DMS53 treated with DMSO at 0.1 percent for 48 hours (cell line): ENCODE measurements around the gene C1QTNF1.

Source experiments
- DNase-seq: peaks from one replicate; lab custom pipeline; 2025; ENCODE audit not compliant: unreplicated experiment; lab: John Stamatoyannopoulos, UW

C1QTNF1 gene

DNA sequence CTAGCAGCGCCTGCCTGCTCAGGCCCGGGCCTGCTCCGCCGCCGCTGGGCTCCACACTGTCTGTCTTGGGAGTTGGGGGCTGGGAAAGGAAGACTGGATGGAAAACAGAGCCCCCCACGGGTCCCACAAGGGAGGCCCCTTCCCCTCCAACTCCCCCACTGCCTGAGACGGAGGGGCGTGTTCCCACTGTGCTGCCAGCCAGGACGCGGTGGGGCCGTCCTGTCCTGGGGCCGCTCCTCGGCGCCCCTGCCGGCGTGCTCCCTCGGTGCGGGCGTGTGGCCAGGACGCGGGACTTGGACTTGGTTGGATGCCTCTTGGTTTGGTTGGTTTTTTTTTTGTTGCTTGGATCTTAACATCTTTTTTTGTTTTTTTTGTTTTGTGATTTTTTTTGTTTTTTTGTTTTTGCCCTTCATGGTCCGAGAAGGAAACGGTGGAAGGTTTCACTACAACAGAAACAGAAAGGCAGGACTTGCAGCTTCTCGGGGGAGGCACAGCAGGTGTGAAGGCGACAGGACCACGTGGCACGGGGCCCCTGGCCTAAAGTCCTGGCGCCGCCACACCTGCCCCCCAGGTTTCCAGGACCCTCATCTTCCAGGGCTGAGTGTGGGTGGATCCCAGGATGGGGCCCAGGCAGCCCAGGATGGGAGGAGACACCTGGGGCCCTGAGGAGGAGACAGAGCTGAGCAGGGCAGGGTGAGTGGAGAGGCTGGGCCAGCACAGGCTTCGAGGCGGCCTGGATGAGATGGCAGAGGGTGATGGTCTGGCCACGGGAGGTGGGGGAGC lies 66.7 kb downstream of the C1QTNF1 start:
- DNase-seq = no peak

GRCh38 chr17:79091226-79091670 lies 67.3 kb downstream of the C1QTNF1 start:
- DNase-seq = no peak

DNA sequence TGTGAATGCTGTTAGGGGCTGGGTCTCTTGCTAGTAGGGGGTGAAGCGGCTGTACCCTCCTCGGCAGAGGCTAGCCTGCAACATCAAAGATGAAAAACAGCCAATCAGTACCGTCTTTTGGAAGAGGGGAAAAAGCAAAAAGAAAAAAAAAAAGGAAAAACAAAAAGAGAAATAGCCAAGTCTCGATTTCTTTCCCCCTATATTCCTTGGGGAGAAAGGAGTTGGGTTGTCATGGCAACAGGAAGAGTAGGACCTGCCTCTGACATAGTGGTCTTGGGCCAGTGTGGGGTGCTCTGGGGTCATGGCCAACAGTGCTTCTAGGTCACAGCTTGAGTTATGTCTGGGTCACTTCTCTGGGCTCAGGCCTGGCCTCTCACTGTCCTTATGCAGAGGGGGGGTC lies 68.6 kb downstream of the C1QTNF1 start:
- no peak for DNase-seq

GRCh38 chr17:79093270-79093669 lies 69.3 kb downstream of the C1QTNF1 start:
- DNase-seq = no peak

- DNase-seq = no peak
These were observed 70.3 kb downstream of the C1QTNF1 start for GRCh38 chr17:79094261-79094660.

- DNase-seq = no peak
These were observed 71.5 kb downstream of the C1QTNF1 start for GRCh38 chr17:79095345-79096055.

DNA sequence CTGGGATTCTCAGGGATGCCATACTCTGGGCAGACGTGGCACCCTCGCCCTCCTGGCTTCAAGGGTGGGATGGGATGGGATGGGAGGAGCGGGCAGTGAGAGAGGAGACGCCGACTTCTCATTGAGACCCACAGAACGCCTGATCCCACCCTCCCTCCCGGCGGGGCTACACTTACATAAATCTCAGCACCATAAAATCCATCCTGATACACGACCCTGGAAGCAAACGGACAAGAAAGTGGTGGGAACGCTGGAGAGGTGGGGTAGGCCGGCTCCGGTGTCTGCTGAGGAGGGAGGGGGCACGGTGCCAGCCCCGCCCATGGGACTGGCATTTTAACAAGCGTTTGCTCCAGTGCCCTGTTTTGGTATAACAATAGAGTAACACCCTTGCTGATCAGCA lies 72.5 kb downstream of the C1QTNF1 start:
- DNase-seq = no peak

- no peak for DNase-seq
These were observed 73.5 kb downstream of the C1QTNF1 start for GRCh38 chr17:79097226-79098055.

DNA sequence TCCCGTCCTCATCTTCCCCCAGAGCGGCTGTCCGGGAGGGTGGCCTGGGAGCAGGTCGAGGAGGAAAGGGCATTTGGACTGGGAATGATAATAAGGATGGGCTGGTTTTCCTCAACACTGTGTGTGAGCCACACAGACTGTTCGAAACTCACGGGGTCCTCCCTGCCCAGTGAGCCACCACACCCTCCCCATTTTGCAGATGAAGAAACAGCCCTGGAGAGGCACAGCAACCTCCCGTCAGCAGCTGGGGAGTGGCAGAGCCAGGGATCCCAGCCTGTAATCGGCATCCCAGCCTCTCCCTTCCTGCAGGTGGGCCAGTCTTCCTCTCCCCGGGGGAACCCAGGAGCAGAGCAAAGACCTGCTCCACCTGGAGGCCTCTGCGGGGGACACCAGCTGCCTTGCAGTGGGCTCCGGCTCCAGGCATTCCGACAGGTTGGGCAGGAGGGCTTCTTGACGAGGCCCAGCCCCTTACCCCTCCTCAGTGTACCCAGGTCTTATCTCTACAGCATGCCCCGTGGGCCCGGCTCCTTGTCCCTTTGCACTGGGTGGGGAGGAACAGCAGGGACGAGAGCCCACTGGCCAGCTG lies 74.4 kb downstream of the C1QTNF1 start:
- no peak for DNase-seq
